Measurements from ENCODE around the gene MTMR3. TPM values are rescaled to one million over a fixed set of nuclear protein-coding genes. Genes with fewer than 3 reads are reported as not detected.

MTMR3 gene
- total RNA-seq, 2 experiments from 2014 or later: 57.8 to 60.6 TPM

- DNase-seq (no peak), ATAC-seq (ENCODE audit: poor library complexity) (no peak)
- Histone ChIP-seq H3K4me3 (ENCODE audit: low read length) (no peak overlapping the region), H3K9me3 (ENCODE audit: control insufficient read depth in 1 of 2, insufficient read depth in 1 of 2, low read length in 2 of 2) (no peaks in the 10 kb centered on the region), H3K36me3 (ENCODE audit: insufficient read depth, low read length) (peaks cover 98% of the 10 kb centered on the region), H3K27me3 (ENCODE audit: control insufficient read depth in 1 of 2, insufficient read depth in 2 of 2, low read length in 2 of 2) (no peaks in the 10 kb centered on the region), H3K27ac (ENCODE audit: low read depth in 1 of 2, low read length in 2 of 2) (no peak overlapping the region), H3K4me1 (ENCODE audit: insufficient read depth, low read length) (no peaks in the 10 kb centered on the region)
- TF ChIP-seq CTCF (IDR thresholded peaks at IDR 0.05): no peak
- Mint-ChIP-seq H3K4me1 (ENCODE audit: low read depth) (peaks cover 2% of the 10 kb centered on the region), H3K4me3 (no peak overlapping the region), H3K27me3 (no peaks in the 10 kb centered on the region), H3K9me3 (no peaks in the 10 kb centered on the region), H3K27ac (no peak overlapping the region), H3K36me3 (ENCODE audit: low read depth) (peaks cover 90% of the 10 kb centered on the region)
- ChIA-PET POLR2A (no interaction called here), CTCF (no interaction called here)
- intact Hi-C loops (cut with DNase I, micrococcal nuclease): no loop called here
These were observed 139.1 kb downstream of the MTMR3 start for GRCh38 chr22:30021881-30022619.

GRCh38 chr22:30023099-30023660, 140.2 kb downstream of the MTMR3 start:
- DNase-seq (no peak), ATAC-seq (ENCODE audit: poor library complexity) (no peak)
- no peak for TF ChIP-seq CTCF (IDR thresholded peaks at IDR 0.05)
- POLR2A ChIA-PET: no interaction called here
- no peaks in the 10 kb centered on the region for H3K27me3 ChIP-seq (ENCODE audit: control insufficient read depth in 1 of 2, insufficient read depth in 2 of 2, low read length in 2 of 2)
- peaks cover 90% of the 10 kb centered on the region for H3K36me3 Mint-ChIP-seq (ENCODE audit: low read depth)
- H3K27ac ChIP-seq (ENCODE audit: low read depth in 1 of 2, low read length in 2 of 2): no peak overlapping the region
- no peaks in the 10 kb centered on the region for H3K9me3 ChIP-seq (ENCODE audit: control insufficient read depth in 1 of 2, insufficient read depth in 1 of 2, low read length in 2 of 2)
- H3K36me3 ChIP-seq (ENCODE audit: insufficient read depth, low read length): peaks cover 94% of the 10 kb centered on the region
- H3K4me3 Mint-ChIP-seq: no peak overlapping the region
- no peaks in the 10 kb centered on the region for H3K9me3 Mint-ChIP-seq
- no peaks in the 10 kb centered on the region for H3K4me1 ChIP-seq (ENCODE audit: insufficient read depth, low read length)
- H3K27ac Mint-ChIP-seq: no peak overlapping the region
- intact Hi-C loops (cut with DNase I, micrococcal nuclease): no loop called here
- H3K27me3 Mint-ChIP-seq: no peaks in the 10 kb centered on the region
- peaks cover 5% of the 10 kb centered on the region for H3K4me1 Mint-ChIP-seq (ENCODE audit: low read depth)
- CTCF ChIA-PET: no interaction called here
- H3K4me3 ChIP-seq (ENCODE audit: low read length): no peak overlapping the region

- no peaks in the 10 kb centered on the region for H3K9me3 Mint-ChIP-seq
- POLR2A ChIA-PET: no interaction called here
- H3K27ac ChIP-seq (ENCODE audit: low read depth in 1 of 2, low read length in 2 of 2): no peak overlapping the region
- H3K4me3 ChIP-seq (ENCODE audit: low read length): no peak overlapping the region
- intact Hi-C loops (cut with DNase I, micrococcal nuclease): no loop called here
- H3K27me3 Mint-ChIP-seq: no peaks in the 10 kb centered on the region
- no peak for TF ChIP-seq CTCF (IDR thresholded peaks at IDR 0.05)
- peaks cover 85% of the 10 kb centered on the region for H3K36me3 ChIP-seq (ENCODE audit: insufficient read depth, low read length)
- H3K27me3 ChIP-seq (ENCODE audit: control insufficient read depth in 1 of 2, insufficient read depth in 2 of 2, low read length in 2 of 2): no peaks in the 10 kb centered on the region
- ATAC-seq (ENCODE audit: poor library complexity): no peak
- H3K9me3 ChIP-seq (ENCODE audit: control insufficient read depth in 1 of 2, insufficient read depth in 1 of 2, low read length in 2 of 2): no peaks in the 10 kb centered on the region
- DNase-seq: no peak
- H3K36me3 Mint-ChIP-seq (ENCODE audit: low read depth): peaks cover 89% of the 10 kb centered on the region
- H3K4me1 ChIP-seq (ENCODE audit: insufficient read depth, low read length): no peaks in the 10 kb centered on the region
- no peak overlapping the region for H3K4me3 Mint-ChIP-seq
- H3K27ac Mint-ChIP-seq: no peak overlapping the region
- peaks cover 5% of the 10 kb centered on the region for H3K4me1 Mint-ChIP-seq (ENCODE audit: low read depth)
- CTCF ChIA-PET: no interaction called here
These were observed 141.3 kb downstream of the MTMR3 start for GRCh38 chr22:30024231-30024630.

Measured in CD4-positive, alpha-beta T cell (primary cell).